NCI-H1105 treated with DMSO at 0.1 percent for 48 hours (cell line): ENCODE results near the gene SEMA3A.
"Not testable (repeated sequence)": the region's sequence is repeated elsewhere in the genome, so short reads cannot be mapped to it uniquely, and the experiment has no call there.

ENCODE experiments used
- DNase-seq: peaks from one replicate; lab custom pipeline; 2025; lab: John Stamatoyannopoulos, UW

The SEMA3A gene

DNA sequence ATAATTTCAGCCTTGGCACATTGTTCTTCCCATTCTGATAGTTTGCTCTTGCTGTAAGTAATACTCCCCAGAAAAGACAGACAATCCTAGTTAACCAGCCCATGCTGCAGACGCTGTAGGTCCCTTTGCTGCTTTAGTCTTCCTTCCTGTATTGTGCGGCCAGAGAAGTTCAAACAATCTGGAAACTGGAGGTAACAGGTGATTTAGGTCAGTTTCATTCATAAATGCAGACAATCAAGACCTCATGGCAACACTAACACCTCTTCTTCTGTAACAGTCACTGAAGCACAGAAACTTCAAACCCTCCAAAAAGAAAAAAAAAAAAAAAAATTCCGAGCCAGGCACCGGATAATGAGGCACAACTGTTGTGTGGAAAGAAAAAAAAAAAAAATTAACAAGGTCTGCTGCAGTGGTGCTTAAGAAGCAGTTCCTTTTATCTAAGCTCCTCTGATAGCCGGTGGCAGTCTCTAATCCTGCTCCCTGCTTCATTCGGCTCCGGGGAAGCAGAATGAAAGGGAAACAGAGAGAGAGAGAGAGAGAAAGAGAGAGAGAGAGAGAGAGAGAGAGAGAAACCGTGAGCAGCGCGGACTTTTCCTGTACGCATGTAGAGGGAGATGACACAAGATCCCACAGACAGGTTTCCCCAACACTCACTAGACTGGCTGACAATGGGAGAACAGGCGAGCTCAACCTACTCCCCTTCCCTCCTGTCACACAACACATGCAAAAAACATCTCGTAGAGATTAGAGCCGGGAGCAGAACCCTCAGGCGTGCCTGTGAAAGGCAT lies at the start of gene SEMA3A:
Gene SEMA3A, minus strand, starts transcription at position 306 of the 788 bp plus-strand sequence. Its CDS starts 203 bp downstream, at position 103.
- DNase-seq = peak; percentile 51

DNA sequence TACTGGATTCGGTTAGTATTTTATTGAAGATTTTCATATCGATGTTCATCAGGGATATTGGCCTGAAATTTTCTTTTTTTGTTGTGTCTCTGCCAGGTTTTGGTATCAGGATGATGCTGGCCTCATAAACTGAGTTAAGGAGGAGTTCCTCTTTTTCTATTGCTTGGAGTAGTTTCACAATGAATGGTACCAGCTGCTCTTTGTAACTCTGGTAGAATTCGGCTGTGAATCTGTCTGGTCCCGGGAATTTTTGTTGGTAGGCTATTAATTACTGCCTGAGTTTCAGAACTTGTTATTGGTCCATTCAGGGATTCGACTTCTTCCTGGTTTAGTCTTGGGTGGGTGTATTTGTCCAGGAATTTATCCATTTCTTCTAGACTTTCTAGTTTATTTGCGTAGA lies 48.4 kb upstream of the SEMA3A start:
- DNase-seq = not testable (repeated sequence)

DNA sequence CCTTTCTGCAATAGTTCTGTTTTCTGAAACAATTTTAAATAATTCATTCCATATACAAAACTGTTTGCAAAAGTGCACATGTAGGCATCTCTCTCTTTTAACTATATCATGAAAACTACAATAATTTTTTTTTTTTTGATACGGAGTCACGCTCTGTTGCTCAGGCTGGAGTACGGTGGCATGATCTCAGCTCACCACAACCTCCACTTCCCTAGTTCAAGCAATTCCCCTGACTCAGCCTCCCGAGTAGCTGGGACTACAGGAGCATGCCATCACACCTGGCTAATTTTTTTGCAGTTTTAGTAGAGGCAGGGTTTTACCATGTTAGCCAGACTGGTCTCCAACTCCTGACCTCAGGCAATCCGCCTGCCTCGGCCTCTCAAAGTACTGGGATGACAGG lies 44.0 kb upstream of the SEMA3A start:
- no peak for DNase-seq

DNA sequence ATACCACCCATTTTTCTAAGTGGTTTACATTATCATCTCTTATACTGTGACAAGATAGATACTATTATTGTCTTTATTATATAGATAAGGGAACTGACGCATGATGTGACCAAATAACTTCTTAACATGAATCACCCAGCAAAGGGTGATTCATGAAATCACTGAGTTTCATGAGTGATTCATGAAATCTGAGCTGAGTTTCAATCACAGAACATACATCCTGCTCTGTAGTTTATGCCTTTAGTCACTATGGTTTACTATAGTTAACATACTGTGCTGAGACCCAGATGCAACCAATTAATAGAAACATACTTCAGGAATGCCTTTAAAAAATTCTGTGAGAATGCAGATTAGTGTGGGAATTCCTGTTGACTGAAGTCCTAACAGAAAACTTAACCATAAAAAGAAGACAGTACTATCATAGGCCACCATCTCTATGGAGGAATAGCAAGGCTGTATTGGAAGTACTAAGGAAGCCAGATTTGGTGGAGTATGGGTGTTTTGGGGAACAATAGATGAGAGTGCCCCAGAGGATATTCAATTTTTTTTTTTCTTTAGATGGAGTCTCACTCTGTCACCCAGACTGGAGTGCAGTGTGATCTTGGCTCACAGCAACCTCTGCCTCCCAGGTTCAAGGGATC lies 43.1 kb upstream of the SEMA3A start:
- no peak for DNase-seq

DNA sequence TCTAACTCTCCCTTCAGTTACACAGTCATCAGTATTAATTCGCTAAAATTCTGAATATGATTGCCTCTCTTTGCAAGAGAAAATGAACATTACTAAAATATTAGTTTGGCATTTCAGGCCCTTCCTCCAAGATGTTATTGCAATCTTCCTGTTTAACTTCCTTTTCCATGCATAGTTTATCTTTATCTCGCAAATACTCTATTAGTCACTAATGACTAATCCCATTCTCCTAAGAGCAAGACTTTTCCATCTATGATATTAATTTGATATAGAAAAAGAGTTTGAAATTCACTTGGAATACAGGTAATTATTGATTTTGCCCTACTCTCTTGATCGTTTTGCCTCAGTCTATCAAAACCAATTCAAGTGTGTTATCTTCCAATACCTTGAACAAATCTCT lies 41.8 kb upstream of the SEMA3A start:
- no peak for DNase-seq

DNA sequence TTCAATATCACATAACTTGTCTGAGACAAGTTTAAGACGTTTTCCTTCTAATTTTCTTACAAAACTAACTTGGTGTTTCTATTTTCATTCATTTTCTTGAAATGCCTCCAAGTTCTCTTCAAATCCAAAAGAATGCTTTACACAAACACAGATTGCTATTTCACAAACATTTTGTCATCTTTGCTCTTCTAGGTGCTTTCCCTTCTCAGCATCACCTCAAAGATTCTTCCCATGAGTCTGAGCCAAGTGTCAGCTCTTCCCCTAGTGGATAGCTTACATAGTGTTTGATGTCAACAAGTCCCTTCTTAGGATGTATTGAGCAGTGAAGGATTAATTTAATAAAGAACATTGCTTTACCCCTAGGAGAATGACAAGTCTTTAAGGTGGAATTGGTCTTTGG lies 38.1 kb upstream of the SEMA3A start:
- DNase-seq = no peak

DNA sequence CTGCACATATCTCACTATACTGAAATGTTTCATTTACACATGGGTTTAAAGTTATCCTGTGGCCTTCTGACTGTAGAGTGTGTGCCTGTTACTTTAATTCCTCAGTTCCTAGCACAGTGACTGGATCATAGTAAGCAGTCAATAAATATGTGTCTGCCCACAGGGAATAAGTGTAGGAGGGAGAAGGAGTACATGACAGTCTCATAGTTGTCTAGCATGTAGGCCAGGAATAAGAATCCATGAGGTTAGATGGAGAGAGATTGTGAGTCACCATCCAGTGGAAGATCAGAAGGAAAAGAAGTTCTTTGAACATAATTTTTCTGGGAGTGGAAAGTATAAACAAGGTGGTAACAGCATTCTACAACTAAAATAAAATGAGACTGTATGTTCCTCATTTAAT lies 36.6 kb upstream of the SEMA3A start:
- no peak for DNase-seq

DNA sequence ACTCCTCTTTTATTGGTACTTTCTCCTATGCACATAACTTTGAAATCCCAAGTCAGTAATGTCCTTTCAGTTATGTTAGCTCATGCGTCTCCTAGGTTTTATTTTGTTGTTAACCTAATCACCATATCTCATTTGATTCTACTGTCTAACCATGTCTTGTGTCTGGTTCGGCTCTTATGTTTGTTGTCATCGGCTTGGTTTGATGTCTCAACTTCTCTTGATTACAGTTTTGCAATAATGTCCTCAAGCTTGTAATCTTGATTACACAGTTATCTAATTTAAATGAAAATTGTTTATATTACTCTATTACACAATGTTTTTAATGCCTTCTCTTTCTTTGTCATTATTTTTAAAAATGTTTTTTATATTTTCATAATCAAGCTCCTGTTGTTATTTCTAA lies 35.9 kb upstream of the SEMA3A start:
- DNase-seq = no peak

DNA sequence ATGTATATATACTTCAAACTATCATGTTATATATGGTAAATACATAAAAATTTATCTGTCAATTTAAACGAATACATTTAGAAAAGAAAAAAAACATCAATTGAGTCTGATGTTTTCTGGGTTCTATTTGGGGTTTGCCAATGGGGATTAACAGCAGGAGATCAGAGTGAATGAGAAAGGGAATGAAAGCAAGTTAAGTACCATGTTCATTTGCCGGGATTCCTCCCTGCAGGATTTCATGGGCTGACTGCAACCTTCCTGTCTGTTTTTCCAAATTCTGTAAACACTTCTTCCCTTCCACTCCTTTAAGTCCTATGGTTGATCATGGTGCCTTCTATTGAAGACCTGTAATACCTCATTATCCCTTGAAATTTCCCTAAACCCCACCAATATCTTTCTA lies 33.9 kb upstream of the SEMA3A start:
- DNase-seq = no peak

DNA sequence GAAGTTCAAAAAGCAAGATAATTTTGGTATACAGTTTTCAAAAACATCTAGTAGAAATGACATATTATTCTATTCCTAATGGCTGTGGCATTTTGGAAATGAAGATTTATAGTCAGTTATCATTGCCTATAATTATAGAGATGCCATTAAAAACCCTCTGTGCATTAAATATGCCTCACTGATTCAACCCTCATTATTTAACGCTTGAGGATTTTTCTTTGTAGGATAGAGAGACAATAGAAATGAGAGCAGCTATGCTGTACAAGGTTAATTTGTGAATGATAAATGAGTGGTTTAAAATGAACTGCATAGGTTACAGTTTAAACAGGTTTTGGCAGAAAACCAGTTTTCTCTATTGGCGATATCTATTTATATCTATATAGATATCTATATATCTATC lies 32.2 kb upstream of the SEMA3A start:
- peak; percentile 39 for DNase-seq

DNA sequence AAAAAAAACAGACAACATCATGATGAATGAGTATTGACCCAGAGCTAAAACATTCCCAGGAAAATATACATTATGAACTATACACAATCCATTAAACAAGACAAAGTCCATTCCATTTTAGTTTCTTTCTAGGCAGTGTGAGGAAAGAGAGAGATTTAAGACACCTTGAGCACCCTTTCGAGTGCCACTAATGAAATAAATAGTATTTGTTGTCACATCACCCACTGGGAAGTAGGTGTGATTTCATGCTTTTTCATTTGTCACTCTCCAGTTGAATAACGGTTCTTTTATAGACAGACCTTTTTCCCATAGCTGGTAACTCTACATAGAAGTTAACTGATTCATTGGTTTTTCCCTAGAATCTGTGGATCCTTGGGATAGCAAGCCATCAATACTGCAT lies 29.9 kb upstream of the SEMA3A start:
- DNase-seq = no peak

DNA sequence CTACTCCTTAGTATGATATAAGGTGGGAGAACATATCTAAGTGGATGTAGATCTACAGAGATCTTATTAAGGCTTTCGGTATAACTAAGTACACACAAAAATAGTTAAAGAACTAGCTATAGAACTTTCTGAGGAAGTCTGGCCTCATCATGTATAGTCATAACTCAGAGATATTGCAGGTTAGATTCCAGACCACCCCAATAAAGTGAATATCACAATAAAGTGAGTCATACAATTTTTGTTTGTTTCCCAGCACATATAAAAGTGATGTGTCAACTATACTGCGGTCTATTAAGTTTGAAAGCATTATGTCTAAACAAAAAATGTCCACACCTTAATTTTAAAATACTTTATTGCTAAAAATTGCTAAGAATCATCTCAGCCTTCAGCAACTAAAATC lies 24.7 kb upstream of the SEMA3A start:
- no peak for DNase-seq

DNA sequence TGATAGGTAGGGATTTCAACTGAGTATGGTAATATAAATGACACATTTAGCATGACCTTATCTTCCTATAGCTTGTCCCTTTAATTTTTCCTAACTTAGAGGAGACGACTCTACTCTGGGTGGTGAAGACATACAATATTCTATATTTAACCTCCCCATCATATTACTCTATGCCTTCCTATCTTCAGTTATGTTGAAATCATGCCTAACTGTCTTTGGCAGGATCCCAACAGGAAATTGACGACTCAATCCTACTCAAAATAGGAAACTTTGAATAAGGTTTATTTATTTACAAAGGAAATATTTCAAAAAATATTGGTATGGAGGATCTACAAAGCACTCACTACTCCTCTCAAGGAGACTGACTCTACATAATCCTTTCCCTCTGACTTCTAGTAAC lies 24.1 kb upstream of the SEMA3A start:
- DNase-seq = no peak

DNA sequence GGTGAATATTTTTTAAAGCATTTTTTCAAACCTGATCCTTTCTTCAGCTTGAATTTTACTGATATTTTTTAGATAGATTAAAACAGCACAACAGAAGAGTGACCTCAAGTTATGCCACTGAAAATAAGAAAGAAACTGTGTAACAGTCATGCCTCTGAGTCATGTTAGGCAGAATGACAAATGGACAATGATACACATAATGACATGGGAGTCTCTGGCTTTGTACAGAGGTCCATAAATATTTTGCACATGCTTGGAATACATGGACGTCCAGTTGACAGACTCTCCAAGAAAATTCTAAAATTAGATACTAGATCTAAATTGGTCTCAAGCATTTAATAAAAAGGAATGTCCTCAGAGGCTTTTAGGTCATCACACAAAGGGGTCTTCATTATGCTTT lies 21.9 kb upstream of the SEMA3A start:
- no peak for DNase-seq

DNA sequence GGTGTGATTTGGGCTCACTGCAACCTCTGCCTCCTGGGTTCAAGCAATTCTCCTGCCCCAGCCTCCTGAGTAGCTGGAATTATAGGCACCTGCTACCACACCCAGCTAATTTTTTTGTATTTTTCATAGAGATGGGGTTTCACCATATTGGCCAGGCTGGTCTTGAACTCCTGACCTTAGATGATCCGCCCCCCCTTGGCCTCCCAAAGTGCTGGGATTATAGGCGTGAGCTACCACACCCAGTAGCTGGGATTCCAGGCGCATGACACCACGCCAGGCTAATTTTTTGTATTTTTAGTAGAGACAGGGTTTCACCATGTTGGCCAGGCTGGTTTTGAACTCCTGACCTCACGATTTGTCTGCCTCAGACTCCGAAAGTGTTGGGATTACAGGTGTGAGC lies 20.2 kb upstream of the SEMA3A start:
- not testable (repeated sequence) for DNase-seq

DNA sequence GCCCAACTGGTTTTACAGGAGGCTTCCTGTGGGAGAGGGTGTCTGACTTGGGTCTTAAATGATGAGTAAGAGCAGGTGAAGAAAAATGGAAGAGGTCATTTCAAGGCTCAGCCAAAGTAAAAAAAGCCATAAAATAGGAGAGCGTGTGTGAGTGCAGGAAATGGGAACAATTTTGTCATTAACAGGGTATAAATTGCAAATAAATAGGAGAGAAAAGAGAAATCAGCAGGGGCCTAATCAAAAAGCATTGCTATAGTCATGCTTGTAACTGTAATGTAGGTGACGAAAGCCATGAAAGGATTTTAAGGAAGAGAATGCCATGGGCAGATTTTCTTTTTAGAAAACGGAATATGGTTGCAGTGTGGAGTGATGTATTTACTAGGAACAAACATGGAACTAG lies 15.7 kb upstream of the SEMA3A start:
- DNase-seq = no peak

DNA sequence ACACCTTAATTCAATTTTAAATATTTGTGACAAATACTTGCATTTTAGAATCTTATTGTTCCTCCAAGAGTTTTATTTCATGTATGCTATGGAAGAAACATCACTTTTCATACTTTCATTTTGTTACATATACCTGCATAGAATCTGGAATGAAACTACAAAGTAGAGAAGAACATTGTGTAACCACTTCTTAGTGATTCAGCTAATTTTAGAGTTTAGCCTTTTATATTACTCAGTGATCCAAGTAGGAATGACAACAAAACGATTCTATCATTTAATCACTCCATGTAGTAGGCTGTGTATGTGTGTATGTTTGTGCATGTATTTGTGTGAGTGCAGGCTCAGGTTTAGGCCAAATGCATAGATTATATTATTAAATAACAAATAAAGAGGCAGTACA lies 14.4 kb upstream of the SEMA3A start:
- DNase-seq = no peak

DNA sequence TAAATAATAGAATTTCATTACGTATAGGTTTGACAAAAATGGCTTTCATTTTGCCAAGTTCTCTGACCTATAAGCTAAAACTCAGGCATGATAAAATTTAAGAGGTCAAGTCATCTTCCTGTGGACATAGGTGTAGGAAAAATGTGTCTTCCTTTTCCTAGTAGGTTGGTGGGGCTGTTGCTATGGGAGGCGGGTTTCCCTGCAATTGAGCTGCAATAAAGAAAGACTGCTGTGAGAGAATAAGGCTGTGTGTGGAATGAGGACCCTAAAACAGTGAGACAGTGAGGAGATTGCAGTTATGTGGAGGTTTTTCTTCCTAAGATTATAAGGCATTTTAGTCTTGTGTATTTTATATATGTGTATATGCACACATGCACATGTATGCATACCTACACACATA lies 13.0 kb upstream of the SEMA3A start:
- DNase-seq = no peak

DNA sequence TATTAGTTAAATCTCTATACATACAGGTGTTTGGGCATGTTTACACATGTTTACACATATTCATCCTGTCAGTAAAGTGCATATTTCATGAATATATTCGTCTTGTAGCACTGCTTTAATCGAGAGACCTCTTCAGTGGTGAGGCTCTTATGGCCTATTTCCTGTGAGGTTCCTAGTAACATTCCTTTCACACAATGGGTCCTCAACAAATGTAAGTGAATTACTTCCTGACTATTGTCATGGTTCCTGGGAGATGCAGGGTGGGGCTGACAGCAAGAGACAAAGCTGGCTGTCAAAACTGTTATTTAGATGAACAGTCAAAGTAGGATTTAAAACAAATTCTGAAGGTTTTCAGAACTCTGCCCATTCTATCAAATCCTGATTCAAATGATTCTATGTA lies 12.4 kb upstream of the SEMA3A start:
- DNase-seq = peak; percentile 13

DNA sequence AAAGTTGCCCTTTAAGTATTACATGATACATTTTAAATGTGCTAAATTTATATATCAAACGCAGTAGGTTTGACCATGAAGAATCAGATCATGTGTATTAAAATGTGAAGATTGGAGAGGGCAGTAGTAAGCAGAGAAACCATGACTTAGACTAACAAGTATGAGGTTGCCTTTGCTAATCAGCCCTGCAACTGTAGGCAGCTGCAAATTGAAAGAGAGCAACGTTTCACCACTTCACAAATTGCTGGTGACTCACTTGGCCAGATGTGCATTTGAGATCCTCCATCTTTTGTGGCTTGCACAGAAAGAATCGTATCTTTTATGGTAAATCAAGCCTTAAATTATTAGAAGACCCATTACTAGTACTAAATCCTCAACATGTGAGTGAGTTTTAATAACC lies 10.1 kb upstream of the SEMA3A start:
- DNase-seq = no peak

DNA sequence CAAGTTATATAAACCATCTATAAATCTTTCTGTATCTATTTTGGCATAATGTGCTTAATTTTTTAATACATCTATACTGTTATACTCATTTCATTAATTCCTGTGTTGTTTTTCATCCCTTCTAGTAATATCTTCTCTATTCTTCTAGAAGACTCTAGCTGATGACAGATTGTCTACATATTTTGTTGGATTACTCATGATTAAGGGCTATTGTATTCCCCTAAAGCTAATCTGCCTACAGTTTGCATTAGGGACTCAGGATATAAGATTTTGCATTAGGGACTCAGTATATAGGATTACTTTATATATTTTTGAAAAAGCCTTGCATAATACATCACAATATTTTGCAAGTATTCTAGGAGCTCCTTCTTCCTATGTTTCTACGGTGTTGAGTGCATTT lies 8.3 kb upstream of the SEMA3A start:
- DNase-seq = no peak

DNA sequence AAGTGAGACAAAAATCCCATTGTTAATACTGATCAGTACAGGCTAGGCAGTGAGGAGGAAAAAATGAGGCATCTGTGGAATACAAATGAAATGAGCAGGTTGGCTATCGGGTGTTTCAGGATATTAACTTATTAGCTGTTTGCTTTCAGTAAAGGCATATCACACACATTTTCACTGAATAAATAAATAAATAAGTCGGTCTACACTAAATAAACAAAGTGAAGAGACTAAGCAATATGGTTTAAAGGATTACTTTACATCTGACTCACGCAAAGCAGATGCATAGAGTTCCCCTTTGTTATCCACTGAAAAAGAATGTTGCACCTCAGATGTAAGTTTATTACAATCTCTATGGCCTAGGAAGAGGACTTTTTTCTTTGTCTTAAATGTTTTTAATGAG lies 6.3 kb upstream of the SEMA3A start:
- no peak for DNase-seq

DNA sequence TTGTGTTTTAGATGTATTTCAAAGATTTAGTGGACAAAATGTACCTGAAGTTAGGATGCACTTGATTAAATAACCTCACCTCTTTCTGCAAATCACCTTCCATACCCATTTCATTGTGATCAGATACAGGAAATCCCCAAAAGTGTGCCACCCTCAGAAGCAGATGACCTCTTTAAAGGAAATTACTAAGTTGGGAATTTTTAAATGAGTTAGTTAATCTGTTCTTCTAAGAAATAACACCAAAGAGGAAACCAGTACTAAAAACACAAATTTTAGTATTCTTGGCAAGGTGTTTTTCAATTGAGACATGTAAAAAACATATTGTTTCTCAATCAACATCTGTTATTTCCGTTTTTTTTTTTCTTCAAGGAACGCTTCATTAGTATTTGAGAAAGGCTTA lies 4.6 kb upstream of the SEMA3A start:
- DNase-seq = no peak

DNA sequence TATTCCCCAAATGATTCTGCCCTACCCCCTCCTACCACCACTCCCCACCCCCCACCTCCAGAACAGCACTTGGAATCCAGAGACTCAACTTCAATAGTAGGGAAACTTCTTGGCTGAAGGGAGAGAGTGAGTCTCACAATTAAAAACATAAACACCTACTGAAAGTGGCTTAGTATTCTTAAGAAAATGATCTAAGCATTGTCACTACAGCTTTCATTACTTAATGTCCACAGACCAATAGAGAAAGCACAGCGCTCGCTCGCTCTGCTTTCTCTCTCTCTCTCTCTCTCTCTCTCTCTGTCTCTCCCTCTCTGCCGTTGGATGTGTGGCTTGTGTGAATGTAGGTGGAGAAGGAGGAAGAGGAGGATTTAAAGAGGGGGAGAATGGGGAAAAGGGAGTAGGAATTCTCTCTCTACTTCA lies 1.5 kb upstream of the SEMA3A start:
- DNase-seq = no peak
